Lower leg skin (tissue), 4 donors: ENCODE results near the gene SFI1. TPM values are rescaled to one million over a fixed set of nuclear protein-coding genes. Genes with fewer than 3 reads are reported as not detected.

ENCODE experiments used
- DNase-seq, 2 donors: peaks; one replicate each; pipeline ENCODE4 v3.0.0-alpha.2; 2019; ENCODE audit warnings: low spot score in 2 of 2
- H3K4me3 ChIP-seq: fragments of 200-600 bp; sonication (generic); 2 replicates; pipeline ENCODE4 v1.5.1; 2017; ENCODE audit warnings: mild to moderate bottlenecking, low read depth; ENCODE audit not compliant: poor library complexity, severe bottlenecking
- POLR2A ChIP-seq, 2 donors: fragments of 450-650 bp; IDR thresholded peaks; one replicate each; pipeline ENCODE4 v1.6.1; 2016 to 2017; ENCODE audit warnings: antibody characterized with exemption in 2 of 2, mild to moderate bottlenecking in 1 of 2, moderate library complexity in 1 of 2
- WGBS, 2 donors: methylation state at CpG; one replicate each; pipeline ENCODE4 v1.1.5; 2018; 5-methylcytosine and 5-hydroxymethylcytosine counted together
- intact Hi-C: fragments of 100-400 bp; cut with DNase I; formaldehyde crosslinking; loops from one replicate; pipeline ENCODE4 v1.15.0; 2023; ENCODE audit warnings: low total_unique reads
- total RNA-seq, 4 donors: library from RNA; depleted of rRNA; stranded (reverse); fragments of >200 nt; gene quantifications; one replicate each; pipeline ENCODE4 v1.1.0, GENCODE V29; 2016
- TF ChIP-seq, protein P1 (sequence below), 3 donors: fragments of 450-650 bp; IDR thresholded peaks; one replicate each; pipeline ENCODE4 v1.5.1; 2016; ENCODE audit warnings: antibody characterized with exemption in 3 of 3, mild to moderate bottlenecking in 3 of 3, moderate library complexity in 2 of 3

Gene SFI1
- total RNA-seq, 4 donors from 2014 or later = 24.2 to 66.4 (median 32.2) TPM

- DNase-seq = peak in 1 of 2 donors; percentile 17
- H3K4me3 ChIP-seq = no peak overlapping the region
- 88 to 95% methylated on average over 1 of the region's 1 CpG for WGBS, 2 donors
- TF ChIP-seq POLR2A (IDR thresholded peaks at IDR 0.05) = no peak
- TF ChIP-seq, protein P1, sequence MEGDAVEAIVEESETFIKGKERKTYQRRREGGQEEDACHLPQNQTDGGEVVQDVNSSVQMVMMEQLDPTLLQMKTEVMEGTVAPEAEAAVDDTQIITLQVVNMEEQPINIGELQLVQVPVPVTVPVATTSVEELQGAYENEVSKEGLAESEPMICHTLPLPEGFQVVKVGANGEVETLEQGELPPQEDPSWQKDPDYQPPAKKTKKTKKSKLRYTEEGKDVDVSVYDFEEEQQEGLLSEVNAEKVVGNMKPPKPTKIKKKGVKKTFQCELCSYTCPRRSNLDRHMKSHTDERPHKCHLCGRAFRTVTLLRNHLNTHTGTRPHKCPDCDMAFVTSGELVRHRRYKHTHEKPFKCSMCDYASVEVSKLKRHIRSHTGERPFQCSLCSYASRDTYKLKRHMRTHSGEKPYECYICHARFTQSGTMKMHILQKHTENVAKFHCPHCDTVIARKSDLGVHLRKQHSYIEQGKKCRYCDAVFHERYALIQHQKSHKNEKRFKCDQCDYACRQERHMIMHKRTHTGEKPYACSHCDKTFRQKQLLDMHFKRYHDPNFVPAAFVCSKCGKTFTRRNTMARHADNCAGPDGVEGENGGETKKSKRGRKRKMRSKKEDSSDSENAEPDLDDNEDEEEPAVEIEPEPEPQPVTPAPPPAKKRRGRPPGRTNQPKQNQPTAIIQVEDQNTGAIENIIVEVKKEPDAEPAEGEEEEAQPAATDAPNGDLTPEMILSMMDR (IDR thresholded peaks at IDR 0.05) = no peak
- intact Hi-C loops = no loop called here
Measured at GRCh38 chr22:31579835-31580242, 83.5 kb downstream of the SFI1 start.

DNA sequence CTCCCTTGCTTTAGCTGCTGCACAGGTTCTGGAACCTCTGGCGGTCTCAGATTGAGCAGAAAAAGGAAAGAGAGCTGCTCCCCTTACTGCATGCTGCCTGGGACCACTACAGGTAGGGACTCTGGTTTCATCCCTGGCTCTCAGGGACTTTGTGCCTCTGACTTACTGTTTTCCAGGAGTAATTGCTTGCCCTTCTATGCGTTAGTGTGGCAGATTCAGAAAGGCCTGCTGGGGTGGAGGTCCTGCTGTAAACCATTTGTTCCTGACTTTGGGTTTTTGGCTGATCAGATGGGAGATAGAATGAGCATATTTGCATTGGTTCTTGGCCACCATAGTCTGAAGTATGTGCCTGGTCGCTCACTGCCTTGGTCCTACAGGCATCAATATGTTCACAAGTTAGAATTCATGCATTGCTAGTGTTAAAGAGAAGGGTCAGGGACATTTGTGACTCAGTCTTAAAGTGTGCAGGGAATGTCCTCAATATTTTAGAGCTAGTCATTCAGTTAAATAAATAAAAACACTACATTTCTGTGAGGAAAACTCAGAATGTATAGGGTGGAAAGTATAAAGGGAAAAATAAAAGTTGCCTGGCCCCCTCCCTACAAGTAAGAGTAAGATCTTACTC, 87.6 kb downstream of the SFI1 start:
- intact Hi-C loops = no loop called here
- TF ChIP-seq, protein P1 (IDR thresholded peaks at IDR 0.05) = no peak
- TF ChIP-seq POLR2A (IDR thresholded peaks at IDR 0.05) = no peak
- WGBS, 2 donors = 89 to 97% methylated on average over 3 of the region's 3 CpGs
- DNase-seq = peak in 1 of 2 donors; percentile 12
- H3K4me3 ChIP-seq = no peak overlapping the region

DNA sequence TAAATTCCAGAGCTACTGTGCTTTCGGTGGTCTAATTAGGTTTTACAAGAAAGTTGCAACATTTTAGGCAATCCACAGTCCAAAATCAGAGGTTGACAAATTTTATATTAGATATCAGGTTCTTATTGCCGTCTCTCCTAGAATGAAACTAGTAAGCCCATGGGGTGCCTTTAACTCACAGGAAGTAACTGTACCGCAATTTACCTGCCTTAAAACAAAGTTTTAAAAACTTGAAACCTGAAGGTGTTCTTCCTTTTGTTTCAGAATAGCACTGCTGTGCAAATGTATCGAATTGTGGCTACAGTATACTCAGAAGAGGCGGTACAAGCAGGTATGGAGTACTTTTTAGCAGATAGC, 88.4 kb downstream of the SFI1 start:
- 94 to 95% methylated on average over 5 of the region's 5 CpGs for WGBS, 2 donors
- intact Hi-C loops = no loop called here
- H3K4me3 ChIP-seq = no peak overlapping the region
- DNase-seq = no peak
- TF ChIP-seq POLR2A (IDR thresholded peaks at IDR 0.05) = no peak
- TF ChIP-seq, protein P1 (IDR thresholded peaks at IDR 0.05) = no peak

DNA sequence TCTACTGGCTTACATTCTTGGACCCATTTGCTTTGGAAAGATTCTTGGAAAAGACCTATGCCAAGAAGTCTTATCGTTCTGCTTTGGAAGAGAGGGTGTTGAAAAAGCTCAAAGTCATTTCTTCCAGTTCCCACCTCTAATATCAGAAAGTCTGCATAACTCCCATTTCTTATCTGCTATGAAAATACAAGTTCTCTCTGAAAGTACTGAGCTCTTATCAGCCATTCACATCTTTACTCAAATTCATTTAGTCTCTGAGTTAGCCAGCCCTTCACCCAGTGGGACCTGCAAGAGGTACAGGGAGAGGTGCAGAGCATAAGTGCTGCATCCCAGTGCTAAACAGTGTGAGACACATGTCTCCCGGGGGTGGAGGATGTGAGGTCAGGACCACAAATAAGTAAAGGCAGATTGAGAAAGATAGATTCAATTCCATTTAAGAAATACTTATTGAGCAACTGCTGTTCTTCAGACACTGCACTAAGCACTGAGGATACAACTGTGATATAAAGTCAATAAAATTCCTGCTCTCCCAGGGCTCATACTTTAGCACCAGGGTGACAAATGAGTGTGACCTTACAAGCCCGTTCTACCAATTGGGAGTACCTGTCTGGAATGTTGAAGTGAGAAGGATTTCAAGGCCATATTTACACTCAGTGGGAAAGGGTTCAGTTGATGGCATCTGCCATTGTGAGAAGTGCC, 89.0 kb downstream of the SFI1 start:
- WGBS, 2 donors = 69 to 70% methylated on average over 3 of the region's 3 CpGs
- peak in 1 of 2 donors; percentile 14 for DNase-seq
- no peak overlapping the region for H3K4me3 ChIP-seq
- TF ChIP-seq, protein P1 (IDR thresholded peaks at IDR 0.05) = no peak
- no peak for TF ChIP-seq POLR2A (IDR thresholded peaks at IDR 0.05)
- intact Hi-C loops = no loop called here

- TF ChIP-seq POLR2A (IDR thresholded peaks at IDR 0.05) = no peak
- TF ChIP-seq, protein P1 (IDR thresholded peaks at IDR 0.05) = no peak
- WGBS, 2 donors = 91 to 92% methylated on average over 7 of the region's 7 CpGs
- peak in 1 of 2 donors; percentile 58 for DNase-seq
- intact Hi-C loops = no loop called here
- H3K4me3 ChIP-seq = no peak overlapping the region
Measured at GRCh38 chr22:31586137-31586920, 90.0 kb downstream of the SFI1 start.
